Measurements from ENCODE around the gene ZNF487. TPM values are rescaled to one million over a fixed set of nuclear protein-coding genes. Genes with fewer than 3 reads are reported as not detected.
"Not testable (repeated sequence)": the region's sequence is repeated elsewhere in the genome, so short reads cannot be mapped to it uniquely, and the experiment has no call there.

The ZNF487 gene
- polyA plus RNA-seq = 1 to 10 TPM; 4.2 to 4.8 (median 4.4) TPM

GRCh38 chr10:43436291-43437140 is at the start of gene ZNF487:
Gene ZNF487 (plus strand): TSS chr10:43437111. CDS start chr10:43475814, 38,703 bp downstream.
- WGBS, 3 donors = 0 to 1% (median 1%) methylated on average over 62 to 69 of the region's 69 CpGs
- H3K27ac ChIP-seq (ENCODE audit: low read depth, low read length) = peak within 1 kb of the TSS; percentile 90

- 54 to 80% (median 68%) methylated on average over 5 of the region's 5 CpGs for WGBS, 3 donors
- H3K27ac ChIP-seq (ENCODE audit: low read depth, low read length) = no peak overlapping the region
Measured at GRCh38 chr10:43387678-43388032, 49.3 kb upstream of the ZNF487 start.

GRCh38 chr10:43389867-43390266 is 47.0 kb upstream of the ZNF487 start:
- WGBS, 3 donors = 55 to 76% (median 67%) methylated on average over 3 of the region's 3 CpGs

GRCh38 chr10:43390333-43390732 is 46.6 kb upstream of the ZNF487 start:
- 84 to 88% (median 85%) methylated on average over 5 of the region's 5 CpGs for WGBS, 3 donors

More at GRCh38 chr10:43389867-43390266, 47.0 kb upstream of the ZNF487 start:
- no peak overlapping the region for H3K27ac ChIP-seq (ENCODE audit: low read depth, low read length)

GRCh38 chr10:43390759-43391158 is 46.2 kb upstream of the ZNF487 start:
- H3K27ac ChIP-seq (ENCODE audit: low read depth, low read length) = no peak overlapping the region
- 64 to 70% (median 67%) methylated on average over 7 of the region's 7 CpGs for WGBS, 3 donors

More at GRCh38 chr10:43390333-43390732, 46.6 kb upstream of the ZNF487 start:
- no peak overlapping the region for H3K27ac ChIP-seq (ENCODE audit: low read depth, low read length)

GRCh38 chr10:43391496-43391895 is 45.4 kb upstream of the ZNF487 start:
- H3K27ac ChIP-seq (ENCODE audit: low read depth, low read length) = no peak overlapping the region
- WGBS, 3 donors = 82 to 92% (median 91%) methylated on average over 6 of the region's 6 CpGs

GRCh38 chr10:43392748-43393147 is 44.2 kb upstream of the ZNF487 start:
- 84 to 91% (median 87%) methylated on average over 3 of the region's 3 CpGs for WGBS, 3 donors
- no peak overlapping the region for H3K27ac ChIP-seq (ENCODE audit: low read depth, low read length)

- 95 to 97% (median 96%) methylated on average over 11 of the region's 11 CpGs for WGBS, 3 donors
- not testable (repeated sequence) for H3K27ac ChIP-seq (ENCODE audit: low read depth, low read length)
Measured at GRCh38 chr10:43393186-43393585, 43.7 kb upstream of the ZNF487 start.

GRCh38 chr10:43393606-43394360 is 43.1 kb upstream of the ZNF487 start:
- 74 to 91% (median 79%) methylated on average over 3 of the region's 3 CpGs for WGBS, 3 donors
- H3K27ac ChIP-seq (ENCODE audit: low read depth, low read length) = no peak overlapping the region

GRCh38 chr10:43394868-43395267 is 42.0 kb upstream of the ZNF487 start:
- 78 to 90% (median 83%) methylated on average over 6 of the region's 6 CpGs for WGBS, 3 donors
- no peak overlapping the region for H3K27ac ChIP-seq (ENCODE audit: low read depth, low read length)

- WGBS, 3 donors = 7 to 38% (median 26%) methylated on average over 18 of the region's 18 CpGs
- H3K27ac ChIP-seq (ENCODE audit: low read depth, low read length) = no peak overlapping the region
Measured at GRCh38 chr10:43395571-43396060, 41.3 kb upstream of the ZNF487 start.

- H3K27ac ChIP-seq (ENCODE audit: low read depth, low read length) = peak overlapping the region; percentile 96
- WGBS, 3 donors = 2 to 11% (median 8%) methylated on average over 57 to 71 of the region's 71 CpGs
Measured at GRCh38 chr10:43396061-43396927, 40.6 kb upstream of the ZNF487 start.

- H3K27ac ChIP-seq (ENCODE audit: low read depth, low read length) = peak overlapping the region; percentile 96
- WGBS, 3 donors = 0 to 1% (median 1%) methylated on average over 59 to 70 of the region's 70 CpGs
Measured at GRCh38 chr10:43396928-43397624, 39.8 kb upstream of the ZNF487 start.

- 54 to 66% (median 58%) methylated on average over 2 of the region's 2 CpGs for WGBS, 3 donors
- no peak overlapping the region for H3K27ac ChIP-seq (ENCODE audit: low read depth, low read length)
Measured at GRCh38 chr10:43398939-43399319, 38.0 kb upstream of the ZNF487 start.

- 82 to 90% (median 84%) methylated on average over 5 of the region's 5 CpGs for WGBS, 3 donors
- no peak overlapping the region for H3K27ac ChIP-seq (ENCODE audit: low read depth, low read length)
Measured at GRCh38 chr10:43399320-43400310, 37.3 kb upstream of the ZNF487 start.

GRCh38 chr10:43401627-43402026 is 35.3 kb upstream of the ZNF487 start:
- no peak overlapping the region for H3K27ac ChIP-seq (ENCODE audit: low read depth, low read length)
- 55 to 94% (median 72%) methylated on average over 2 of the region's 2 CpGs for WGBS, 3 donors

GRCh38 chr10:43402176-43402575 is 34.7 kb upstream of the ZNF487 start:
- H3K27ac ChIP-seq (ENCODE audit: low read depth, low read length) = no peak overlapping the region
- WGBS, 3 donors = 49 to 58% (median 49%) methylated on average over 4 of the region's 4 CpGs

Data from adipose tissue (tissue), 3 donors.